SU-DHL-6 (cell line): ENCODE data around the gene BCKDHB.

ENCODE experiments used
- CTCF ChIP-seq: fragments of 200-600 bp; sonication (generic); IDR thresholded peaks from one replicate; pipeline ENCODE4 v1.5.1; 2017; ENCODE audit warnings: antibody characterized with exemption, mild to moderate bottlenecking, low read length, moderate library complexity; ENCODE audit not compliant: insufficient read depth, poor library complexity, severe bottlenecking
- EZH2phosphoT487 ChIP-seq: fragments of 200-600 bp; sonication (generic), shearing (Covaris generic); conservative IDR thresholded peaks from 2 replicates; pipeline ENCODE4 v1.6.1; 2018; ENCODE audit warnings: mild to moderate bottlenecking, antibody characterized with exemption, low read length, moderate library complexity, mixed read lengths

GRCh38 chr6:80330961-80331360, 224.5 kb downstream of the BCKDHB start:
- TF ChIP-seq CTCF (no peak), EZH2phosphoT487 (no peak)
